ENCODE data around the gene RGS6. TPM values are rescaled to one million over a fixed set of nuclear protein-coding genes. Genes with fewer than 3 reads are reported as not detected.

RGS6 gene
- total and polyA plus RNA-seq, 9 donors: 3.7 to 9.3 (median 6.2) TPM

DNA sequence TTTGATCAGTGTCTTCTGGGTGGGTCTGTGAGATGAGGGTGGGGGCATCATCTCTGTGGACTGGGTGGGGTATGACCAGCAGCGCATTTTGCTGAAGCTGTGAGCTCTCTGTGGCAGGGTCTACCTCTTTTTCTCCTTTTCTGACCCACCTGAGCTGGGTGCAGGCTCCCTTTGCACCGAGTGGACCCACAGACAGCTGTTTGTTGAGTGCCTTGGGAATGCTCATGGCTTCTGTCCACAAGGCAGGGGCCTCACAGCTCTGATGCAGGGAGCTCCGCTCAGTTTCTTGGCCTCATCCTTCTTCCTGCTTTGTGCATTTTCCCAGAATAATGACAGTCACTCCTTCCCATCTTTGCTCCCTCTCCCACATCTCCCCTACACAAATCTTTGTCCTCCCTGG is 581.1 kb downstream of the RGS6 start:
- 29% methylated on average over 2 of the region's 3 CpGs for WGBS (ENCODE audit: insufficient coverage)
- no peak overlapping the region for H3K27ac ChIP-seq (ENCODE audit: low read length)
- DNase-seq: peak; percentile 47

DNA sequence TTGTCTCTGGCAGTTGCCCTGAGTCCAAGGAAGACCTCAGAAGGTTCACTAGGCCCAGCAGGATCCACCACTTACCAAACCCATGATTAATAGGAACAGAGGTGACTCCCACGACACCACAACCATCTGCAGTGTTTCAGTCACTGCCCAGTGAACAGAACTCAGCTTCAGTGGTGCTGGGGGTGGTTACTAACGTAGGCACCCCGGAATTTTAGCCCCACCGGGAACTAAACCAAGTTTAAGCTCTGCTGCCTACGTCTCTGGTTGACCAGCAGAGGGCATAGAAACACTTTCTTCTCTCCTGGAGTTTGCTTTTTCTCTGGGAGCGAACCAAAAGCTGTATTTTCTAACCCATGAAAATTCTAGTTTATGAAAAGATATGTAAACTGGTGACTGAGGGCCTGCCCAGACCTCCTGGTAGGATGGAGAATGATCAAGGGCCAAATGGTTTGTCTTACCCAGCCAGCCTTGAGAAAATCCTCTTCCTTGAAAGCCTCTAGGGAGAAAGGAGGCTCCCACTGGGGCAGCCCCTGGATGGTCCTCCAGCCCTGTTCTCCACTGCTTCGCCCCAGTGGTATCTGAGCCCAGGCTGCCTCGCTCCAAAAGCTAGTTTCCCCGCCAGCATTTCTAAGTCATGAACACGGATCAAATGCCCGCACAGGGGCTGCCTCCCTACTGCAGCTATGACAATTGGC is 581.9 kb downstream of the RGS6 start:
- WGBS (ENCODE audit: insufficient coverage): 45% methylated on average over 9 of the region's 11 CpGs

More for the DNA sequence above, 581.1 kb downstream of the RGS6 start:
- no peak overlapping the region for H3K4me3 ChIP-seq (ENCODE audit: low read length)
- H3K9me3 ChIP-seq (replicated peaks; ENCODE audit: control insufficient read depth, low read depth, low read length): no peaks in the 10 kb centered on the region
- no peaks in the 10 kb centered on the region for H3K27me3 ChIP-seq (ENCODE audit: control insufficient read depth, insufficient read depth, low read length)
- H3K36me3 ChIP-seq (ENCODE audit: control insufficient read depth, insufficient read depth, low read length): no peaks in the 10 kb centered on the region
- peaks cover 17% of the 10 kb centered on the region for H3K4me1 ChIP-seq (ENCODE audit: control insufficient read depth, insufficient read depth, low read length)

DNA sequence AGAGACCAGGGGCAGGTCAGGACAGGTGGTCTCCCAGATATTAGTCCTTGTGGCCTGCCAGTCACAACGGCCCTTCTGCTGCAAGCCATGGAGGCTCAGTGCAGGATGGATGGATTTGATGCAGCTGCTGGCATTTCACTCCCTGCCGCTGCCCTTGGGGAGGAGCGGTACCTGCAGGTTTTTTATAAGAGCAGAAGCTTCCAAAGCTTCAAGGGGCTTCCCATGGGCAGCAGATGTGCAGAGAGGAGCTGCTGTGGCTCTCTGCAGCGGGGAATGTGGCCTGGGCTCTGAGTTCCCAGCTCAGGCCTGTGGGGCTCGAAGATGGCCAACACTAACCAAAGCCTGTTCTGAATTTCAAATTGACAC is 582.4 kb downstream of the RGS6 start:
- DNase-seq: no peak
- Histone ChIP-seq H3K9me3 (replicated peaks; ENCODE audit: control insufficient read depth, low read depth, low read length) (no peaks in the 10 kb centered on the region), H3K4me1 (ENCODE audit: control insufficient read depth, insufficient read depth, low read length) (peaks cover 17% of the 10 kb centered on the region), H3K27me3 (ENCODE audit: control insufficient read depth, insufficient read depth, low read length) (no peaks in the 10 kb centered on the region), H3K36me3 (ENCODE audit: control insufficient read depth, insufficient read depth, low read length) (no peaks in the 10 kb centered on the region), H3K27ac (ENCODE audit: low read length) (no peak overlapping the region), H3K4me3 (ENCODE audit: low read length) (no peak overlapping the region)
- WGBS (ENCODE audit: insufficient coverage): 75% methylated on average over 5 of the region's 5 CpGs

More for the DNA sequence above, 581.9 kb downstream of the RGS6 start:
- H3K27ac ChIP-seq (ENCODE audit: low read length): no peak overlapping the region
- H3K36me3 ChIP-seq (ENCODE audit: control insufficient read depth, insufficient read depth, low read length): no peaks in the 10 kb centered on the region
- no peaks in the 10 kb centered on the region for H3K27me3 ChIP-seq (ENCODE audit: control insufficient read depth, insufficient read depth, low read length)
- H3K9me3 ChIP-seq (replicated peaks; ENCODE audit: control insufficient read depth, low read depth, low read length): no peaks in the 10 kb centered on the region
- DNase-seq: peak; percentile 61
- peaks cover 17% of the 10 kb centered on the region for H3K4me1 ChIP-seq (ENCODE audit: control insufficient read depth, insufficient read depth, low read length)
- H3K4me3 ChIP-seq (ENCODE audit: low read length): no peak overlapping the region

DNA sequence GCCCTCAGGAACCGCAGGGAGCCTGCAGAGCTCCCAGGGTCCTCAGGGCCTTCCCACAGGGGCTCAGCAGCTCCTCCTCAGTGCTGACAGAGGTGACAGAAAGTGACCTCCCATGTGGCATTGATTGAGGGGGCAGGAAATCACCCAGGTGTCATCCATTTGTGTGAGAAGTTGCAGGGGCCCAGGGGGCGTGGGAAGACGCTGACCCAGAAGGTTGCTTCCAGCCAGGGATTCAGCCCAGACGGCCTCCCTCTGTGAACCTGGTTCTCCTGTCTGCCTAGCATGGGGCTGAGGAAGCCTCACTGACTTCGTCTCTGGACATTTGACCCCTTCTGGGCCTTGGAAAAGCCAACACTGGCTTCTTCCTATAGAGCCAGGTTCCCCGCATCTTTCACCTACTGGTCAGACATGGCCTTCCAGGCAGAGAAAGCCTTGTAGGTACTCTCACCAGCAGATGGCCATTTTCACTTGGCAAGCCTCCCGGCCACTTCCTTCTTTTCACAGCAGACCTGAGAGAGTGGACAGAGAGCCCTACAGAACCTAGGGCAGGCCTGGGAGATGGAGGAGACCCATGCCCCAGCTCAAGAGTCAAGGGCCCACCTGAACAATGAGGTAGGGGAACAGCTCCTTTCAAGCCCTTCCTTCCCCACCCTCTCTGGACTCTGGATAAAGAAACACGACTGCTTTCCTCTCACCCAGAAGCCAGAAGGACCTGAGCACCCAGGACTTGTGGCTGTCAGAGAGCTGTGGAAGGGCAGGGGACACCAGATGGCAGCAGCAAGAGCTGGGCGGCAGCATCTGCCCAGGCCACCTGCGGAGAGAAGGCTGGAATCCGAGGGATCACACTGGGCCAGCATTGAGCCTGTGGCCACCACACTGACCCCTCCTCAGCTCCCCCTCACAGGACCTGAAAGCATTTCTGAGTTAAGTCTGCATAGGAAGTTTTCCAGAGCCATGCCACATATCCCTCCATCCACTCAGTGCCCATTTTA is 583.8 kb downstream of the RGS6 start:
- 71% methylated on average over 9 of the region's 11 CpGs for WGBS (ENCODE audit: insufficient coverage)
- no peaks in the 10 kb centered on the region for H3K9me3 ChIP-seq (replicated peaks; ENCODE audit: control insufficient read depth, low read depth, low read length)
- no peak overlapping the region for H3K4me3 ChIP-seq (ENCODE audit: low read length)
- H3K27me3 ChIP-seq (ENCODE audit: control insufficient read depth, insufficient read depth, low read length): no peaks in the 10 kb centered on the region
- no peak overlapping the region for H3K27ac ChIP-seq (ENCODE audit: low read length)
- H3K36me3 ChIP-seq (ENCODE audit: control insufficient read depth, insufficient read depth, low read length): no peaks in the 10 kb centered on the region
- DNase-seq: peak; percentile 43
- H3K4me1 ChIP-seq (ENCODE audit: control insufficient read depth, insufficient read depth, low read length): peaks cover 17% of the 10 kb centered on the region

DNA sequence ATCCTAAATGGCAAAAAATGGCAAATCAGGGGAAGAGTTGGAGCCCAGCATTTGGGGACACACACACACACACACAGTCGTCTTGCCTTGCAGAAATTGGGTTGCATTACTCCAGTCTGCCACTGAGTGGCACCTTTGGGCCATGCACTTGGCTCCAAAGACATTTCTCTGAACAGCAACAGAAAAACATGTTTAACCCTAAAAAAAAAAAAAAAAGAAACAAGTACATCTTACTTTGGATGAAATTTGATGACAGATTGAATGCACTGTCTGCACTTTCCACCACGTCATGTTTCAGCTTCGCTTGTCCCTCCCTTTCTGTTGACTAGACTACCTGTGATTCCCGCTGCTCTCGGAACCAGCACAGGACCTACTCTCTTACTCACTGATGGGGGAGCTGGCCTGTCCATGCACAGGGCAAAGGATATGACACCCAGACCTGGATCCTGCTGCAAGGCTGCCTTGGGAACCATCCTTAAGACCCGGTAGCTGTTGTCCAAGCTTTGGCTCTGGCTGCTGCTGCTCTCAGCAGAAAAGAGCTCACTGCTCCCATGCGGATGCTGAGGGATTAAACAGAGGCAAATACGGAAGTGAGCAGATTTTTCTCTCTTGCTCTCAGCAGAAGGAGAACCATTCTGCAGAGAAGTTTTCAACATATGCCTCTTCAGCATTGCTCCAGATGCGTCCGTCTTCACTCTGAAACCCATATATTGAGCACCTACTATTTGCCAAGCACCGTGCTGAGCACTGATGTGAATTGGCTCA is 584.9 kb downstream of the RGS6 start:
- H3K36me3 ChIP-seq (ENCODE audit: control insufficient read depth, insufficient read depth, low read length): no peaks in the 10 kb centered on the region
- 26% methylated on average over 10 of the region's 11 CpGs for WGBS (ENCODE audit: insufficient coverage)
- no peaks in the 10 kb centered on the region for H3K9me3 ChIP-seq (replicated peaks; ENCODE audit: control insufficient read depth, low read depth, low read length)
- H3K27ac ChIP-seq (ENCODE audit: low read length): no peak overlapping the region
- no peak overlapping the region for H3K4me3 ChIP-seq (ENCODE audit: low read length)
- no peaks in the 10 kb centered on the region for H3K27me3 ChIP-seq (ENCODE audit: control insufficient read depth, insufficient read depth, low read length)
- peak; percentile 89 for DNase-seq
- H3K4me1 ChIP-seq (ENCODE audit: control insufficient read depth, insufficient read depth, low read length): peaks cover 17% of the 10 kb centered on the region

DNA sequence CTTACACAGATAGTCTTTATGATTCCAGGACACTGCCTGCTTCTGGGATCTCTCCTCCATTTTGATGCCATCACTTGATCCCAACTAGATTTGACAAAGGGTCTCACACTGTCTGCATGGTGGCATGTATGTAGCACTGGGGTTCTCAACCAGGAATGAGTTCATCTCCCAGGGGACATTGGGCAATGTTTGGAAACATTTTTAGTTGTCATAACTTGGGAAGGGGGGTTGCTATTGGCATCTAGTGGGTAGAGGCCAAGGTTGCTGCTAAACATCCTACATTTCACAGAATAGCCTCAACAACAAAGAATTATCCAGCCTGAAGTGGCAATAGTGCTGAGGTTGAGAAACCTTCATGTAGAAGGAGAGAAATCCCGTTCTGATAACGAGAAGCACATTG is 585.5 kb downstream of the RGS6 start:
- Histone ChIP-seq H3K9me3 (replicated peaks; ENCODE audit: control insufficient read depth, low read depth, low read length) (no peaks in the 10 kb centered on the region), H3K4me3 (ENCODE audit: low read length) (no peak overlapping the region), H3K27me3 (ENCODE audit: control insufficient read depth, insufficient read depth, low read length) (no peaks in the 10 kb centered on the region), H3K4me1 (ENCODE audit: control insufficient read depth, insufficient read depth, low read length) (peaks cover 17% of the 10 kb centered on the region), H3K36me3 (ENCODE audit: control insufficient read depth, insufficient read depth, low read length) (no peaks in the 10 kb centered on the region), H3K27ac (ENCODE audit: low read length) (no peak overlapping the region)
- WGBS (ENCODE audit: insufficient coverage): no CpG with 5 or more reads among the region's 2 CpGs
- no peak for DNase-seq

DNA sequence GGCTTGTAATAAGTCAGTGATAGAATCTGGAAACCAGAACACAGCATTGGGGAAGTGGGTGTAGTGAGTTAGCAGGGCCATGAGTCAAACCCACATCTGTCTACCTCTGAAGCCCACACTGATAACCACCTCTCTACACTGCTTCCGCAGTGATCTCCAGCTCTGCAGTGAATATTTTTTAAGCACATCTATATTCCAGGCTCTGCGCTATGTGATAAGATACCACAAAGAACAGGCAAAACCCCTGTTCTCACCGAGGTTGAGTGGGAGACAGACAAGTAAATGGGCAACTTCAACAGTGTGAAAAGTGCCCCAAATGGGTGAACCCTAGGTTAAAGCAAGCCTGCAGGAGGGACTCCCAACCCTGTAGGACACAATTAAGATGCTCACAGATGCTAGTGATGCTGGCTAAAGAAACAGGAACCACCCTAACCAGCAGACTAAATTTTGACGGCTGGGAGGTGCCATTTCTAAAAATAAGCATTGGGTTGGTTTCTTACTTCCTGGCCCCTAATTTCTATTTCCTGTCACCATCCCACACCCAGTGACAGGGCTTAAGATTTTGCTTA is 586.7 kb downstream of the RGS6 start:
- peaks cover 11% of the 10 kb centered on the region for H3K4me1 ChIP-seq (ENCODE audit: control insufficient read depth, insufficient read depth, low read length)
- H3K27ac ChIP-seq (ENCODE audit: low read length): no peak overlapping the region
- H3K9me3 ChIP-seq (replicated peaks; ENCODE audit: control insufficient read depth, low read depth, low read length): no peaks in the 10 kb centered on the region
- no peaks in the 10 kb centered on the region for H3K36me3 ChIP-seq (ENCODE audit: control insufficient read depth, insufficient read depth, low read length)
- H3K27me3 ChIP-seq (ENCODE audit: control insufficient read depth, insufficient read depth, low read length): no peaks in the 10 kb centered on the region
- H3K4me3 ChIP-seq (ENCODE audit: low read length): no peak overlapping the region
- WGBS (ENCODE audit: insufficient coverage): 74% methylated on average over 2 of the region's 4 CpGs
- DNase-seq: no peak

DNA sequence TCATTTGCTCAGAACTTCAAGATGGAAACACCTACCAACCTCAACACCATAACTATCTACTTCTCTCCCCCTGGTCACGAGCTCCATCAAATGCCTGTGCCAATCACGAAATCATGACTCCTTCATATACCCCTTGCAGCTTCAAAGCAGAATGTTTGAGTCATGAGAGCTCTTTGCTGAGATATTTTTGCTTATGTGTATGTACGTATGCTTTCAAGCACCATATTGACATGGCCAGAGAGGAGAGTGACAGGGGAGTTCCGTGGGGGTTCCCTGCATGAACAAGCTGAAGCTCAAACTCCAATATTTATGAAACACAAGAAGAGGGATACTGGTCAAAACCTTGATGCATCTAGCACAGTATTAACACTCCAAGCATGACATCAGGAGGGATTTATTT is 587.3 kb downstream of the RGS6 start:
- DNase-seq: no peak
- no peaks in the 10 kb centered on the region for H3K27me3 ChIP-seq (ENCODE audit: control insufficient read depth, insufficient read depth, low read length)
- H3K4me3 ChIP-seq (ENCODE audit: low read length): no peak overlapping the region
- H3K4me1 ChIP-seq (ENCODE audit: control insufficient read depth, insufficient read depth, low read length): peaks cover 5% of the 10 kb centered on the region
- no peak overlapping the region for H3K27ac ChIP-seq (ENCODE audit: low read length)
- no peaks in the 10 kb centered on the region for H3K36me3 ChIP-seq (ENCODE audit: control insufficient read depth, insufficient read depth, low read length)
- no CpG with 5 or more reads among the region's 4 CpGs for WGBS (ENCODE audit: insufficient coverage)
- no peaks in the 10 kb centered on the region for H3K9me3 ChIP-seq (replicated peaks; ENCODE audit: control insufficient read depth, low read depth, low read length)

DNA sequence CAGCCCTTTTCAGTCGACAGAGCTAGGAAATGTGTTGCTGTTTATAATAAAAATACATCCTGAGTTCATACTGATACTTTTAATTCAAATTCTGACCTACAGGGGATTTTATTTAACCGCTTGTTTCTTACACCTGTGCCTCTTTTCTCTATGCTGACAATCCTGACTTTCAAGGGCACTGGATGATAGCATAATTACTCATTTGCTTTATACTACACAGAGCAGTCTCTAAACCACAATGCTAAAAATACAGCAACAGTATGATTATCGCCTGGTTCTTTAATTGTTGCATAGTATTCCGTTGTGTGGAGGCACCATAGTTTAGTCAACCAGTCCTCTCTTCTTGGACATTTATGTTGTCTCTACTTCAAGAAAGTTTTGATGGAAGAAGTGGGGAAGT is 588.8 kb downstream of the RGS6 start:
- H3K36me3 ChIP-seq (ENCODE audit: control insufficient read depth, insufficient read depth, low read length): no peaks in the 10 kb centered on the region
- no peak overlapping the region for H3K4me3 ChIP-seq (ENCODE audit: low read length)
- WGBS (ENCODE audit: insufficient coverage): no CpG with 5 or more reads among the region's 4 CpGs
- H3K27me3 ChIP-seq (ENCODE audit: control insufficient read depth, insufficient read depth, low read length): no peaks in the 10 kb centered on the region
- DNase-seq: no peak
- peaks cover 7% of the 10 kb centered on the region for H3K4me1 ChIP-seq (ENCODE audit: control insufficient read depth, insufficient read depth, low read length)
- H3K27ac ChIP-seq (ENCODE audit: low read length): no peak overlapping the region
- no peaks in the 10 kb centered on the region for H3K9me3 ChIP-seq (replicated peaks; ENCODE audit: control insufficient read depth, low read depth, low read length)
